Neuronal stem cell (in vitro differentiated cells): ENCODE data around the gene CMSS1.

ENCODE experiments used
- DNase-seq: peaks from one replicate; pipeline ENCODE4 v3.0.0-alpha.2; 2013; ENCODE audit warnings: low spot score
- H2AFZ ChIP-seq: one replicate; pipeline ENCODE4 v1.6.1; 2013; ENCODE audit warnings: mild to moderate bottlenecking, low read length, inconsistent platforms
- H2AK5ac ChIP-seq: 2 replicates; pipeline ENCODE4 v1.6.1; 2013; ENCODE audit warnings: low read depth, mild to moderate bottlenecking, inconsistent platforms, low read length, moderate library complexity, mixed read lengths
- H2BK120ac ChIP-seq: 2 replicates; pipeline ENCODE4 v1.6.1; 2013; ENCODE audit warnings: low read depth, mild to moderate bottlenecking, inconsistent platforms, low read length, moderate library complexity, mixed read lengths
- H2BK12ac ChIP-seq: one replicate; pipeline ENCODE4 v1.6.1; 2013; ENCODE audit warnings: low read length, inconsistent platforms
- H2BK15ac ChIP-seq: 2 replicates; pipeline ENCODE4 v1.6.1; 2013; ENCODE audit warnings: mild to moderate bottlenecking, low read length, inconsistent platforms, mixed read lengths
- H2BK5ac ChIP-seq: one replicate; pipeline ENCODE4 v1.6.1; 2013; ENCODE audit warnings: inconsistent platforms, mild to moderate bottlenecking, low read length, moderate library complexity
- H3K14ac ChIP-seq: one replicate; pipeline ENCODE4 v1.6.1; 2013; ENCODE audit warnings: low read length, inconsistent platforms
- H3K18ac ChIP-seq: 2 replicates; pipeline ENCODE4 v1.6.1; 2013; ENCODE audit warnings: low read length, inconsistent platforms
- H3K23ac ChIP-seq: 2 replicates; pipeline ENCODE4 v1.6.1; 2013; ENCODE audit warnings: low read depth, mild to moderate bottlenecking, mixed read lengths, low read length, inconsistent platforms; ENCODE audit not compliant: poor library complexity
- H3K27ac ChIP-seq: replicated peaks from 3 replicates; pipeline ENCODE4 v1.5.1; 2013; ENCODE audit warnings: low read length, inconsistent platforms
- H3K27me3 ChIP-seq, 3 experiments: 2 replicates each; pipeline ENCODE4 v1.6.1; 2013; ENCODE audit warnings: low read length in 3 of 3, mild to moderate bottlenecking in 2 of 3, inconsistent platforms in 1 of 3, low read depth in 1 of 3, mixed read lengths in 1 of 3, moderate library complexity in 1 of 3; ENCODE audit not compliant: control insufficient read depth in 3 of 3, insufficient read depth in 3 of 3
- H3K36me3 ChIP-seq, 2 donors: replicated peaks in 1 of 2; 2 replicates each; pipeline ENCODE4 v1.6.1; 2013; ENCODE audit warnings: low read length in 2 of 2; ENCODE audit not compliant: control insufficient read depth in 2 of 2, insufficient read depth in 2 of 2
- H3K4ac ChIP-seq: 2 replicates; pipeline ENCODE4 v1.6.1; 2013; ENCODE audit warnings: inconsistent platforms, mild to moderate bottlenecking, low read length, moderate library complexity
- H3K4me1 ChIP-seq, 2 donors: 1 replicate in 1 of 2; 2 replicates in 1 of 2; pipeline ENCODE4 v1.6.1; 2013; ENCODE audit warnings: low read length in 2 of 2, low read depth in 1 of 2; ENCODE audit not compliant: control insufficient read depth in 2 of 2, insufficient read depth in 1 of 2
- H3K4me2 ChIP-seq: one replicate; pipeline ENCODE4 v1.6.1; 2013; ENCODE audit warnings: mild to moderate bottlenecking, low read length, inconsistent platforms; ENCODE audit not compliant: insufficient read depth, poor library complexity, severe bottlenecking
- H3K4me3 ChIP-seq, 2 donors: 2 replicates each; pipeline ENCODE4 v1.5.1; 2013; ENCODE audit warnings: low read length in 2 of 2, mild to moderate bottlenecking in 2 of 2, inconsistent platforms in 1 of 2, moderate library complexity in 1 of 2
- H3K79me1 ChIP-seq: one replicate; pipeline ENCODE4 v1.6.1; 2013; ENCODE audit warnings: low read depth, mild to moderate bottlenecking, inconsistent platforms, low read length, moderate library complexity
- H3K9ac ChIP-seq: one replicate; pipeline ENCODE4 v1.6.1; 2013; ENCODE audit warnings: mild to moderate bottlenecking, low read depth, low read length, inconsistent platforms; ENCODE audit not compliant: poor library complexity
- H3K9me3 ChIP-seq, 2 donors: replicated peaks in 1 of 2; 2 replicates each; pipeline versions ENCODE3 to v1.6.1; 2013; ENCODE audit warnings: low read length in 2 of 2, mild to moderate bottlenecking in 2 of 2, inconsistent platforms in 1 of 2, low read depth in 1 of 2, mixed read lengths in 1 of 2, moderate library complexity in 1 of 2; ENCODE audit not compliant: control insufficient read depth in 2 of 2, insufficient read depth in 1 of 2
- H4K8ac ChIP-seq: one replicate; pipeline ENCODE4 v1.6.1; 2013; ENCODE audit warnings: low read depth, mild to moderate bottlenecking, inconsistent platforms, low read length, moderate library complexity
- H4K91ac ChIP-seq: one replicate; pipeline ENCODE4 v1.6.1; 2013; ENCODE audit warnings: low read length, low read depth, mild to moderate bottlenecking, inconsistent platforms; ENCODE audit not compliant: poor library complexity
- WGBS, 2 donors: extraction: QIAGEN DNeasy Blood & Tissue Kit; methylation state at CpG; one replicate each; pipeline ENCODE4 v1.1.7; 2013; ENCODE audit warnings: missing lambda C conversion rate in 2 of 2, mixed read lengths in 1 of 2; ENCODE audit not compliant: insufficient read length in 2 of 2, insufficient replicate concordance in 1 of 2; ENCODE audit errors: extremely low coverage in 2 of 2; 5-methylcytosine and 5-hydroxymethylcytosine counted together

Gene CMSS1

DNA sequence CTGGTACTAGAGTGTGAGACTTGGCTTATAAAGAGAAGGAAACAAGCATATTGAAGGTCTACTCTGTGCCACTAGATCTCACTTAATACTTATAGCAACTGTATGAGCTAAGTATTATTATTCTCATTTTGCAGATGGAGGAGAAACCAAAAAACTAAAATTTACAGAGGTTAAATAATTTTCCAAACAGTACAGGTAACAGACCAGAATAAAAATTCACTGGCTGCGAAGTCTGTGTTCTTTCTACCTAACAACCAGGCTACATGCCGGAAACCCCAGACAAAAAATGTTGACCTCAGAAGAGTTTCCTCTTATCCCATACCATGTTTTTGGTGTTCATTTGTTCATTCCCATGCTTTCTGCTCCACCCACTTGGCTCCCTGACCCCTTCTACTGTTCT is 46.6 kb downstream of the CMSS1 start:
- Histone ChIP-seq H3K27ac (no peak overlapping the region), H3K9ac (no peak overlapping the region), H3K14ac (no peak overlapping the region), H4K91ac (no peak overlapping the region), H3K36me3 (peaks cover 0 to 65% of the 10 kb centered on the region in 2 donors), H2BK15ac (no peak overlapping the region), H2AFZ (no peak overlapping the region), H3K4me3 (no peak overlapping the region), H2BK12ac (no peak overlapping the region), H3K4ac (no peak overlapping the region), H3K18ac (no peak overlapping the region), H2BK120ac (no peak overlapping the region), H3K79me1 (no peaks in the 10 kb centered on the region), H3K4me2 (no peak overlapping the region), H2AK5ac (no peak overlapping the region), H3K23ac (no peak overlapping the region), H3K27me3 (no peaks in the 10 kb centered on the region), H3K9me3 (peaks cover 0 to 15% of the 10 kb centered on the region in 2 donors), H2BK5ac (no peak overlapping the region), H3K4me1 (peaks cover 0 to 11% of the 10 kb centered on the region in 2 donors), H4K8ac (no peak overlapping the region)
- no peak for DNase-seq
- WGBS, 2 donors = no CpG with 5 or more reads among the region's 2 CpGs

DNA sequence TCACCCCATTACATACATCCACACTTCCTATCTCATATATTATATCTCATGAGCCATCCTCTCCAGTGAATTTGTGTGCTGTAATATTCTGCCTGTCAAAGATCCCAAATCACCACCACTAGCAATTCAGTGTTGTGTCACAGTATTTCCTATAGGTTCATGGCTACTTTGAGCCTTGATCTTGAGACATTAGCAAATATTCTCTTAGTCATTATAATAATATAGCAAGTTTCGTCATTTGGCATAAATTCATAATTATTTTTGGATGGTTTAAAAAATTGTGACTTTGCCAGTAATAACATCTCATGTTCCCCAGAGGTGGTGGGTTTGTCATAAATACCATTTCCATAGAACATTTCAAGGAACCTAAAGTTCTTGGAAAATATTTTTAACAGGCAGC is 47.7 kb downstream of the CMSS1 start:
- no CpG with 5 or more reads among the region's 1 CpG for WGBS, 2 donors
- no peak overlapping the region for H3K4me3 ChIP-seq
- H3K14ac ChIP-seq = no peak overlapping the region
- H3K4me2 ChIP-seq = no peak overlapping the region
- H3K23ac ChIP-seq = no peak overlapping the region
- no peak overlapping the region for H3K4ac ChIP-seq
- H2BK12ac ChIP-seq = no peak overlapping the region
- DNase-seq = no peak
- peaks cover 0 to 11% of the 10 kb centered on the region in 2 donors for H3K4me1 ChIP-seq
- peaks cover 0 to 71% of the 10 kb centered on the region in 2 donors for H3K36me3 ChIP-seq
- no peaks in the 10 kb centered on the region for H3K79me1 ChIP-seq
- no peak overlapping the region for H2BK5ac ChIP-seq
- H3K27me3 ChIP-seq = no peaks in the 10 kb centered on the region
- H3K18ac ChIP-seq = no peak overlapping the region
- H4K91ac ChIP-seq = no peak overlapping the region
- no peak overlapping the region for H3K9ac ChIP-seq
- no peak overlapping the region for H2BK120ac ChIP-seq
- H3K9me3 ChIP-seq = peaks cover 0 to 15% of the 10 kb centered on the region in 2 donors
- H4K8ac ChIP-seq = no peak overlapping the region
- H2AK5ac ChIP-seq = no peak overlapping the region
- H3K27ac ChIP-seq = no peak overlapping the region
- no peak overlapping the region for H2AFZ ChIP-seq
- H2BK15ac ChIP-seq = no peak overlapping the region

DNA sequence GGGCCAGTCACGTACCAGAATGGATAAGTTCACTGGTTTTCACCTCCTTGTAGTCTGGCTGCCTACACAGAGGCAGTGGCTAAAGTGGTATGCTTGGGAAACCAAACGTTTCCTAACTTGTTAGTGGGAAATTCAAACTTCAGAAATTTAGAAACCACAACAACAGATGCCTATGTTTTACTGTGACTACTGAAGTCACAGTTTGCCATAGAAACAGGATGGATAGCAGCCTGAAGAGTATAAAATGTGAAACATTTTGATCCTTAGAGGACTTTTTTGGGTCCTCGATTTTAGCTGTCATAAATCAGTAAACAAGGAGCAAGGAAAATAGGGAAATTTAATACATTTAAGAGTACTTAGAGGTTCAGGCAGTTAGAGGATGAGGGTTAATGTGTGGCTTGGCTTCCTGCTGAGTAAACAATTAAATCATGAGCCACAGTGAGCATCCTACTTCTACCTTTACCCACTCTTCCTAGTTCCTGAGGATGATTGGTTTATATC is 48.6 kb downstream of the CMSS1 start:
- Histone ChIP-seq H3K4ac (no peak overlapping the region), H3K14ac (no peak overlapping the region), H3K23ac (no peak overlapping the region), H3K36me3 (peaks cover 0 to 74% of the 10 kb centered on the region in 2 donors), H2BK120ac (no peak overlapping the region), H3K4me3 (no peak overlapping the region), H4K91ac (no peak overlapping the region), H3K9me3 (peaks cover 0 to 15% of the 10 kb centered on the region in 2 donors), H2AK5ac (no peak overlapping the region), H2BK5ac (no peak overlapping the region), H3K27ac (no peak overlapping the region), H3K79me1 (no peaks in the 10 kb centered on the region), H2BK15ac (no peak overlapping the region), H3K9ac (no peak overlapping the region), H2AFZ (no peak overlapping the region), H3K4me1 (peaks cover 0 to 11% of the 10 kb centered on the region in 2 donors), H2BK12ac (no peak overlapping the region), H4K8ac (no peak overlapping the region), H3K18ac (no peak overlapping the region), H3K27me3 (no peaks in the 10 kb centered on the region), H3K4me2 (no peak overlapping the region)
- no peak for DNase-seq
- no CpG with 5 or more reads among the region's 3 CpGs for WGBS, 2 donors

DNA sequence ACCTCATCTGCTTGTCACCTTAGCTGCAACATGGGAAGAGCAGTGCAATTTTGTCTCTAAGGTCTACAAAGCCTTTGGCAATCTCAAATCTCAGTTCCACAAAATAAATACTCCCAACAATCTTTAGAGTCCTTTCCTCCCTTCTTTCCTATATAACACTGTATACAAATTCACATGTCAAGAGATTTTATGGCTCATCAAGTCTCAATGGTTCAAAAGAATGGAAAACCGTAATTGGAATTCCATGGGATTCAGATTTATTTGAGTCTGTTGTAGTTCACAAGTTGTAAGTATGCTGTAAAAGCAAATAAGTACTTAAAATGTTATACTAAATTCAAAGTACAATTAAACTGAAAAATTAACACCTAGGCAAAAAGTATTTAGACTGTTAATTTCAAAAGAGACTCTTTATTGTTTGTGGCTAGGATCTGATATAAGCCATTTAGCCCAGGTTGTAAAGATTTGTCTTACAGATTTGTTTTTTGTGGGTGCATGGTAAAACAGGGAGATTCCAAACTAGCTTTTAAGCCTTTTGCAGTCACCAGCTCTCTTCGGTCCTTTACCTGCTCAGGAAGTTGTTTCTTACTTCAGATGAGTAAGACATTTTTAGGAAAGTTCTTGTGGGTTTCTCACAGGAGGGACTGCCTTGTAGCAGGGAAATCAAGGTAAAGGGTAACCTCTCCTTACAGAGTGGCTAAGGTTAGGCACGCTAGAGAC is 50.1 kb downstream of the CMSS1 start:
- DNase-seq = peak; percentile 8
- Histone ChIP-seq H2BK5ac (no peak overlapping the region), H3K36me3 (peaks cover 0 to 72% of the 10 kb centered on the region in 2 donors), H2BK120ac (no peak overlapping the region), H3K79me1 (no peaks in the 10 kb centered on the region), H2AFZ (no peak overlapping the region), H3K9ac (no peak overlapping the region), H4K8ac (no peak overlapping the region), H3K4me1 (peaks cover 0 to 14% of the 10 kb centered on the region in 2 donors), H3K14ac (no peak overlapping the region), H3K9me3 (peaks cover 0 to 10% of the 10 kb centered on the region in 2 donors), H3K4ac (no peak overlapping the region), H2BK15ac (no peak overlapping the region), H2BK12ac (no peak overlapping the region), H3K4me2 (no peak overlapping the region), H3K4me3 (no peak overlapping the region), H4K91ac (no peak overlapping the region), H3K23ac (no peak overlapping the region), H3K27ac (no peak overlapping the region), H2AK5ac (no peak overlapping the region), H3K18ac (no peak overlapping the region), H3K27me3 (no peaks in the 10 kb centered on the region)
- WGBS, 2 donors = no CpG with 5 or more reads among the region's 3 CpGs
